Stimulated activated memory B cell treated with anti-CD40 and anti-IgM and Interleukin-4, amounts not matched to agents 10 μg/mL and 1 μg/mL and 100 μg/mL, for 72 hours (primary cell): ENCODE measurements around the gene TRAF2.
A peak's percentile ranks its signal among the peaks of the same experiment; 100 is the strongest.

Experiments
- ATAC-seq: fragments of 150-1000 bp; cut with Tn5 transposase; 2 replicates; pipeline ENCODE4 v1.10.0; 2021
- H3K27ac Mint-ChIP-seq: one replicate; pipeline ENCODE4 v1.8.0; 2022; ENCODE audit warnings: mild to moderate bottlenecking, mixed read lengths
- H3K27me3 Mint-ChIP-seq: one replicate; pipeline ENCODE4 v1.8.0; 2022; ENCODE audit warnings: mixed read lengths
- H3K36me3 Mint-ChIP-seq: one replicate; pipeline ENCODE4 v1.8.0; 2022; ENCODE audit warnings: mixed read lengths
- H3K4me1 Mint-ChIP-seq: one replicate; pipeline ENCODE4 v1.8.0; 2022; ENCODE audit warnings: mixed read lengths
- H3K4me3 Mint-ChIP-seq: one replicate; pipeline ENCODE4 v1.8.0; 2022; ENCODE audit warnings: mild to moderate bottlenecking, moderate library complexity, mixed read lengths
- H3K9me3 Mint-ChIP-seq: one replicate; pipeline ENCODE4 v1.8.0; 2022; ENCODE audit warnings: mixed read lengths

The TRAF2 gene

GRCh38 chr9:136965771-136966484, 79.6 kb downstream of the TRAF2 start:
- Mint-ChIP-seq H3K9me3 (no peaks in the 10 kb centered on the region), H3K4me1 (peaks cover 10% of the 10 kb centered on the region), H3K27me3 (peaks cover 52% of the 10 kb centered on the region), H3K4me3 (peak overlapping the region; percentile 29), H3K27ac (no peak overlapping the region), H3K36me3 (no peaks in the 10 kb centered on the region)
- ATAC-seq, result no peak

- no peak for ATAC-seq
- peaks cover 10% of the 10 kb centered on the region for H3K4me1 Mint-ChIP-seq
- H3K27me3 Mint-ChIP-seq, result peaks cover 68% of the 10 kb centered on the region
- no peak overlapping the region for H3K4me3 Mint-ChIP-seq
- H3K36me3 Mint-ChIP-seq, result no peaks in the 10 kb centered on the region
- H3K27ac Mint-ChIP-seq, result no peak overlapping the region
- no peaks in the 10 kb centered on the region for H3K9me3 Mint-ChIP-seq
Measured at GRCh38 chr9:136968333-136969127, 82.2 kb downstream of the TRAF2 start.

DNA sequence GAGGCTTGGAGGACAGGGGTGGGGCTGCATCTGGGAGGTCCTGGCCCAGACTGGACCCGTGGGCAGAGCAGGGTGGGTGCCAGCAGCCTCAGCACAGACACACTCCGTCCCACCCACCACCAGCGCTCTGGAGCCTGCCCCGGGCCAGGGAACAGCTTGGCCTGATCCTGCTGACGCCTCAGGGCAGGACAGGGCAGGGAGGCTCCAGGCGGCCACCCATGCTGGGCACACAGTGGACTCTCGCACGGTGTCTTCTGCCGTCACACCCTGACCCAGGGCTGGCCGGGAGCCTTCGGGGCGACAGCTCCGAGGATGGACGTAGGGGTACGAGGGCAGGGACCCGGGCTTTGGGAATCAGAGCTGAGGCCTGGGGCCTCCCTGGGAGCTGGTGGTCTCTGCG, 82.8 kb downstream of the TRAF2 start:
- Mint-ChIP-seq H3K4me3 (no peak overlapping the region), H3K36me3 (no peaks in the 10 kb centered on the region)
- ATAC-seq, result no peak

GRCh38 chr9:136969774-136970173, 83.5 kb downstream of the TRAF2 start:
- Mint-ChIP-seq H3K4me3 (no peak overlapping the region), H3K27me3 (peaks cover 68% of the 10 kb centered on the region), H3K4me1 (peaks cover 10% of the 10 kb centered on the region), H3K27ac (no peak overlapping the region), H3K36me3 (no peaks in the 10 kb centered on the region), H3K9me3 (no peaks in the 10 kb centered on the region)
- ATAC-seq, result no peak

More for the DNA sequence above, 82.8 kb downstream of the TRAF2 start:
- peaks cover 10% of the 10 kb centered on the region for H3K4me1 Mint-ChIP-seq
- peaks cover 68% of the 10 kb centered on the region for H3K27me3 Mint-ChIP-seq
- no peaks in the 10 kb centered on the region for H3K9me3 Mint-ChIP-seq
- no peak overlapping the region for H3K27ac Mint-ChIP-seq

GRCh38 chr9:136970361-136970760, 84.0 kb downstream of the TRAF2 start:
- Mint-ChIP-seq H3K4me3 (no peak overlapping the region), H3K27ac (no peak overlapping the region), H3K36me3 (no peaks in the 10 kb centered on the region)

GRCh38 chr9:136971746-136972145, 85.4 kb downstream of the TRAF2 start:
- no peak for ATAC-seq
- no peak overlapping the region for H3K4me3 Mint-ChIP-seq
- no peaks in the 10 kb centered on the region for H3K4me1 Mint-ChIP-seq
- no peak overlapping the region for H3K27ac Mint-ChIP-seq
- H3K9me3 Mint-ChIP-seq, result no peaks in the 10 kb centered on the region
- H3K36me3 Mint-ChIP-seq, result no peaks in the 10 kb centered on the region
- peaks cover 72% of the 10 kb centered on the region for H3K27me3 Mint-ChIP-seq

More at GRCh38 chr9:136970361-136970760, 84.0 kb downstream of the TRAF2 start:
- no peak for ATAC-seq
- Mint-ChIP-seq H3K4me1 (peaks cover 10% of the 10 kb centered on the region), H3K27me3 (peaks cover 73% of the 10 kb centered on the region), H3K9me3 (no peaks in the 10 kb centered on the region)

- ATAC-seq, result no peak
- H3K27me3 Mint-ChIP-seq, result peaks cover 72% of the 10 kb centered on the region
- no peak overlapping the region for H3K27ac Mint-ChIP-seq
- no peaks in the 10 kb centered on the region for H3K4me1 Mint-ChIP-seq
- no peaks in the 10 kb centered on the region for H3K36me3 Mint-ChIP-seq
- no peak overlapping the region for H3K4me3 Mint-ChIP-seq
- no peaks in the 10 kb centered on the region for H3K9me3 Mint-ChIP-seq
Measured at GRCh38 chr9:136972335-136972734, 86.0 kb downstream of the TRAF2 start.

- no peak overlapping the region for H3K27ac Mint-ChIP-seq
- no peak overlapping the region for H3K4me3 Mint-ChIP-seq
- no peak for ATAC-seq
- no peaks in the 10 kb centered on the region for H3K9me3 Mint-ChIP-seq
- H3K27me3 Mint-ChIP-seq, result peaks cover 72% of the 10 kb centered on the region
- H3K36me3 Mint-ChIP-seq, result no peaks in the 10 kb centered on the region
- H3K4me1 Mint-ChIP-seq, result no peaks in the 10 kb centered on the region
Measured at GRCh38 chr9:136972743-136973142, 86.4 kb downstream of the TRAF2 start.

- ATAC-seq, result no peak
- no peak overlapping the region for H3K27ac Mint-ChIP-seq
- no peaks in the 10 kb centered on the region for H3K4me1 Mint-ChIP-seq
- H3K36me3 Mint-ChIP-seq, result no peaks in the 10 kb centered on the region
- no peak overlapping the region for H3K4me3 Mint-ChIP-seq
- peaks cover 62% of the 10 kb centered on the region for H3K27me3 Mint-ChIP-seq
- no peaks in the 10 kb centered on the region for H3K9me3 Mint-ChIP-seq
Measured at GRCh38 chr9:136973618-136974617, 87.6 kb downstream of the TRAF2 start.

GRCh38 chr9:136974817-136975535, 88.7 kb downstream of the TRAF2 start:
- ATAC-seq, result no peak
- H3K9me3 Mint-ChIP-seq, result no peaks in the 10 kb centered on the region
- no peak overlapping the region for H3K27ac Mint-ChIP-seq
- no peak overlapping the region for H3K4me3 Mint-ChIP-seq
- H3K36me3 Mint-ChIP-seq, result no peaks in the 10 kb centered on the region
- peaks cover 55% of the 10 kb centered on the region for H3K27me3 Mint-ChIP-seq
- no peaks in the 10 kb centered on the region for H3K4me1 Mint-ChIP-seq

DNA sequence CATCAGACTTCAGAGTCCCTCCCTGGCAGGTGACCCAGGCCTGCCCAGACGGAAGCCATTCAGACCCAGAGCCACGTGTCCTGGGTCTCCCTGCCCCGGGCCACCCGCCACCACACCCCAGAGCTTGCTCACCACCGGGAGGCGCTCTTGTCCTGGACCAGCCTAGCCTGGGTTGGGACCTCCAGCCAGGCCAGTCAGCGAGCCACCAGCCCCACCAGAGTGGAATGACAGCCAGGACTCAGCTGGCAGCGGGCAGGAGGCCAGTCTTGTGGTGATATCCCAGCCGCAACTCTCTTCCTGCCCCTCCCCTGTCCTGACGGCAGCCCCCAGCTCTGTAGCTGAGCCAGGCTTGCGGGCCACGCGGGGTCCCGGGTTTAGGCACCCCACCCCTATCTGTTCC, 89.3 kb downstream of the TRAF2 start:
- no peak for ATAC-seq
- no peaks in the 10 kb centered on the region for H3K4me1 Mint-ChIP-seq

More for the DNA sequence above, 89.3 kb downstream of the TRAF2 start:
- Mint-ChIP-seq H3K27ac (no peak overlapping the region), H3K9me3 (no peaks in the 10 kb centered on the region), H3K4me3 (no peak overlapping the region), H3K36me3 (no peaks in the 10 kb centered on the region), H3K27me3 (peaks cover 55% of the 10 kb centered on the region)
